ENCODE measurements around the gene HLA-A. TPM values are rescaled to one million over a fixed set of nuclear protein-coding genes. Genes with fewer than 3 reads are reported as not detected.

The HLA-A gene
- total and polyA plus RNA-seq, 2 of the 13 experiments (the other 11 are each of a cell fraction or from before 2014, with no cell fraction given) = 345 to 527 TPM

DNA sequence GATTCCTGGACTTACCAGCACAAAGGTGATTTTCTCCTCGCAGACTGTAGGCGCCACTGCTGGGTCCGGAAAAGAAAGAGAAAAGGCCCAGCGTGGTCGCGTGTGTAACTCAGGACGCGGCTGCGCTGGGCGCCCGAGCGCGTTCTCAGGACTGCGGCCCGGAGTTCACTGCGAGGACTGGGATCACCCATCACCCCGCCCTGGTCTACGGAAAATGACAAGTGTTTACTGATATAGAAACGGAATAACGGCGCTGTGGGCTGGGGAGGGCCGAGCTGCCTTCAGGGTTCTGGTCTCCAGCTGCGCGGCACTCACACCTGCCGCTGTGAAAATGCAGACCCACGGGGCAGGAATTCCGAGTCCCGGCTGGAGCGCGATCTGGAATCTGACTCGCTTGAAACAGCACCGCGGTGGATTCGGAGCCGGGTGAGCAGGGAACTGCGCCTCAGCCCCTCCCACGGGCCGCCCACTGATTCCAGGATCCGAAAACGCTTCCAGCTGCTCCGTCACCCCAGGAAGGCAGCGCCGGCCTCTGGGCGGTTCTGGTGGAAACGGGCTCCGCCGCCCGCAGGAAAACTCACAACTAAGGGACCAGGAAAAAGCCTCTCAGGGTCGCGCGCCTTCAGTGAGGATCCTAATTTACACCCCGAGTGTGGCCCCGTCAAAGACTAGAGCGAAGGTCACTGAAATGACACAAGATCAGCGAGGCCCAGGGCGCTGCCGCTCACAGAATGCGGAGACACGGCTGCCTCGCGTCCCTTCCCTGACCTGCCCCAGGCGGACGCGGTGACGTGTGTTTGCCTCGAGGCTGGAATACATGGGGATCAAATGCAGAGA, 34.5 kb downstream of the HLA-A start (continued):
- TF ChIP-seq, protein P1, sequence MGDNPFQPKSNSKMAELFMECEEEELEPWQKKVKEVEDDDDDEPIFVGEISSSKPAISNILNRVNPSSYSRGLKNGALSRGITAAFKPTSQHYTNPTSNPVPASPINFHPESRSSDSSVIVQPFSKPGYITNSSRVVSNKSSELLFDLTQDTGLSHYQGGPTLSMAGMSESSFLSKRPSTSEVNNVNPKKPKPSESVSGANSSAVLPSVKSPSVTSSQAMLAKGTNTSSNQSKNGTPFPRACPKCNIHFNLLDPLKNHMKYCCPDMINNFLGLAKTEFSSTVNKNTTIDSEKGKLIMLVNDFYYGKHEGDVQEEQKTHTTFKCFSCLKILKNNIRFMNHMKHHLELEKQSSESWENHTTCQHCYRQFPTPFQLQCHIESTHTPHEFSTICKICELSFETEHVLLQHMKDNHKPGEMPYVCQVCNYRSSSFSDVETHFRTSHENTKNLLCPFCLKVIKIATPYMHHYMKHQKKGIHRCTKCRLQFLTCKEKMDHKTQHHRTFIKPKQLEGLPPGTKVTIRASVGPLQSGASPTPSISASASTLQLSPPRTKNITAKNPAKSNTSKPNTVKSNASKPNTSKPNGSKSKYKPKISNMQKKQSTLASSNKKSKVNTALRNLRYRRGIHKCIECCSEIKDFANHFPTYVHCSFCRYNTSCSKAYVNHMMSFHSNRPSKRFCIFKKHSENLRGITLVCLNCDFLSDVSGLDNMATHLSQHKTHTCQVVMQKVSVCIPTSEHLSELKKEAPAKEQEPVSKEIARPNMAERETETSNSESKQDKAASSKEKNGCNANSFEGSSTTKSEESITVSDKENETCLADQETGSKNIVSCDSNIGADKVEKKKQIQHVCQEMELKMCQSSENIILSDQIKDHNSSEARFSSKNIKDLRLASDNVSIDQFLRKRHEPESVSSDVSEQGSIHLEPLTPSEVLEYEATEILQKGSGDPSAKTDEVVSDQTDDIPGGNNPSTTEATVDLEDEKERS (CRISPR knock-in tag; IDR thresholded peaks at IDR 0.05) = no peak
- TF ChIP-seq ZSCAN31 (CRISPR knock-in tag; IDR thresholded peaks at IDR 0.05; ENCODE audit: low read depth) (no peak), NR1H2 (CRISPR knock-in tag; IDR thresholded peaks at IDR 0.05; ENCODE audit: borderline replicate concordance, low read depth) (no peak), TGIF2 (CRISPR knock-in tag; IDR thresholded peaks at IDR 0.05) (peak; percentile 73), HNRNPL (IDR thresholded peaks at IDR 0.05; ENCODE audit: low read depth, low read length) (0 out of 2 replicates have a peak, but pooled peaks have one; percentile 29), BCL6 (CRISPR knock-in tag; IDR thresholded peaks at IDR 0.05) (peak; percentile 56), PCBP1 (IDR thresholded peaks at IDR 0.05; ENCODE audit: borderline replicate concordance, low read depth, low read length) (peak; percentile 67), ZFAT (CRISPR knock-in tag; conservative IDR thresholded peaks at IDR 0.05) (peak; percentile 84; the same call in 1 of the 2 replicates), FOSL1 (CRISPR knock-in tag; IDR thresholded peaks at IDR 0.05; ENCODE audit: borderline replicate concordance) (no peak), PPARG (CRISPR knock-in tag; conservative IDR thresholded peaks at IDR 0.05) (peak; percentile 84), BRCA1 (CRISPR knock-in tag; IDR thresholded peaks at IDR 0.05) (0 out of 2 replicates have a peak, but pooled peaks have one; percentile 43), NONO (IDR thresholded peaks at IDR 0.05) (no peak), NONO (CRISPR knock-in tag; conservative IDR thresholded peaks at IDR 0.05) (no peak)
- TF ChIP-seq, protein P2, sequence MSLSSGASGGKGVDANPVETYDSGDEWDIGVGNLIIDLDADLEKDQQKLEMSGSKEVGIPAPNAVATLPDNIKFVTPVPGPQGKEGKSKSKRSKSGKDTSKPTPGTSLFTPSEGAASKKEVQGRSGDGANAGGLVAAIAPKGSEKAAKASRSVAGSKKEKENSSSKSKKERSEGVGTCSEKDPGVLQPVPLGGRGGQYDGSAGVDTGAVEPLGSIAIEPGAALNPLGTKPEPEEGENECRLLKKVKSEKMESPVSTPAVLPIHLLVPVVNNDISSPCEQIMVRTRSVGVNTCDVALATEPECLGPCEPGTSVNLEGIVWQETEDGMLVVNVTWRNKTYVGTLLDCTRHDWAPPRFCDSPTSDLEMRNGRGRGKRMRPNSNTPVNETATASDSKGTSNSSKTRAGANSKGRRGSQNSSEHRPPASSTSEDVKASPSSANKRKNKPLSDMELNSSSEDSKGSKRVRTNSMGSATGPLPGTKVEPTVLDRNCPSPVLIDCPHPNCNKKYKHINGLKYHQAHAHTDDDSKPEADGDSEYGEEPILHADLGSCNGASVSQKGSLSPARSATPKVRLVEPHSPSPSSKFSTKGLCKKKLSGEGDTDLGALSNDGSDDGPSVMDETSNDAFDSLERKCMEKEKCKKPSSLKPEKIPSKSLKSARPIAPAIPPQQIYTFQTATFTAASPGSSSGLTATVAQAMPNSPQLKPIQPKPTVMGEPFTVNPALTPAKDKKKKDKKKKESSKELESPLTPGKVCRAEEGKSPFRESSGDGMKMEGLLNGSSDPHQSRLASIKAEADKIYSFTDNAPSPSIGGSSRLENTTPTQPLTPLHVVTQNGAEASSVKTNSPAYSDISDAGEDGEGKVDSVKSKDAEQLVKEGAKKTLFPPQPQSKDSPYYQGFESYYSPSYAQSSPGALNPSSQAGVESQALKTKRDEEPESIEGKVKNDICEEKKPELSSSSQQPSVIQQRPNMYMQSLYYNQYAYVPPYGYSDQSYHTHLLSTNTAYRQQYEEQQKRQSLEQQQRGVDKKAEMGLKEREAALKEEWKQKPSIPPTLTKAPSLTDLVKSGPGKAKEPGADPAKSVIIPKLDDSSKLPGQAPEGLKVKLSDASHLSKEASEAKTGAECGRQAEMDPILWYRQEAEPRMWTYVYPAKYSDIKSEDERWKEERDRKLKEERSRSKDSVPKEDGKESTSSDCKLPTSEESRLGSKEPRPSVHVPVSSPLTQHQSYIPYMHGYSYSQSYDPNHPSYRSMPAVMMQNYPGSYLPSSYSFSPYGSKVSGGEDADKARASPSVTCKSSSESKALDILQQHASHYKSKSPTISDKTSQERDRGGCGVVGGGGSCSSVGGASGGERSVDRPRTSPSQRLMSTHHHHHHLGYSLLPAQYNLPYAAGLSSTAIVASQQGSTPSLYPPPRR (CRISPR knock-in tag; IDR thresholded peaks at IDR 0.05; ENCODE audit: borderline replicate concordance) = no peak
- TF ChIP-seq, protein P3, sequence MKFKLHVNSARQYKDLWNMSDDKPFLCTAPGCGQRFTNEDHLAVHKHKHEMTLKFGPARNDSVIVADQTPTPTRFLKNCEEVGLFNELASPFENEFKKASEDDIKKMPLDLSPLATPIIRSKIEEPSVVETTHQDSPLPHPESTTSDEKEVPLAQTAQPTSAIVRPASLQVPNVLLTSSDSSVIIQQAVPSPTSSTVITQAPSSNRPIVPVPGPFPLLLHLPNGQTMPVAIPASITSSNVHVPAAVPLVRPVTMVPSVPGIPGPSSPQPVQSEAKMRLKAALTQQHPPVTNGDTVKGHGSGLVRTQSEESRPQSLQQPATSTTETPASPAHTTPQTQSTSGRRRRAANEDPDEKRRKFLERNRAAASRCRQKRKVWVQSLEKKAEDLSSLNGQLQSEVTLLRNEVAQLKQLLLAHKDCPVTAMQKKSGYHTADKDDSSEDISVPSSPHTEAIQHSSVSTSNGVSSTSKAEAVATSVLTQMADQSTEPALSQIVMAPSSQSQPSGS (CRISPR knock-in tag; IDR thresholded peaks at IDR 0.05) = 0 out of 2 replicates have a peak, but pooled peaks have one; percentile 50
- TF ChIP-seq, protein P4, sequence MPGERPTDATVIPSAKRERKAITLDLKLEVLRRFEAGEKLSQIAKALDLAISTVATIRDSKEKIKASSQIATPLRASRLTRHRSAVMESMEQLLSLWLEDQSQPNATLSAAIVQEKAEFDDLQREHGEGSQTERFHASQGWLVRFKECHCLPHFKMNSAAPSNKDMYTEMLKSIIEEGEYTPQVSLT (CRISPR knock-in tag; IDR thresholded peaks at IDR 0.05; ENCODE audit: borderline replicate concordance, low read depth) = no peak

Measured in HepG2 (cell line).